Colonic mucosa (tissue), 4 donors: ENCODE results near the gene VSIG4. TPM values are rescaled to one million over a fixed set of nuclear protein-coding genes. Genes with fewer than 3 reads are reported as not detected.

Experiments
- DNase-seq: peaks from one replicate; pipeline ENCODE4 v3.0.0-alpha.2; 2020
- H3K27ac ChIP-seq: fragments of 200-600 bp; one replicate; pipeline ENCODE4 v1.8.0; 2021
- H3K27me3 ChIP-seq: fragments of 200-600 bp; one replicate; pipeline ENCODE4 v1.8.0; 2021
- H3K36me3 ChIP-seq: fragments of 200-600 bp; one replicate; pipeline ENCODE4 v1.8.0; 2021
- H3K4me1 ChIP-seq: fragments of 200-600 bp; one replicate; pipeline ENCODE4 v1.8.0; 2021; ENCODE audit warnings: mild to moderate bottlenecking
- H3K4me3 ChIP-seq: fragments of 200-600 bp; one replicate; pipeline ENCODE4 v1.8.0; 2021
- H3K9ac ChIP-seq, 2 donors: one replicate each; pipeline ENCODE4 v1.7.0; 2013; ENCODE audit warnings: control low read depth in 2 of 2, low read depth in 2 of 2, low read length in 2 of 2
- H3K9me3 ChIP-seq: fragments of 200-600 bp; one replicate; pipeline ENCODE4 v1.8.0; 2021
- intact Hi-C: fragments of 100-400 bp; cut with DNase I; formaldehyde crosslinking; loops from one replicate; pipeline ENCODE4 v1.14.1; 2022
- total RNA-seq, 2 donors: library from RNA; stranded (reverse); fragmentation: NEBNext Ultra II Directional in 1 of 2; extraction: Animal tissue kit (Norgen Biotek cat#: 25700) in 1 of 2; gene quantifications; one replicate each; pipeline ENCODE4 v1.2.1, GENCODE V29; 2021
- TF ChIP-seq, protein P1 (sequence below): fragments of 200-600 bp; IDR thresholded peaks from one replicate; pipeline ENCODE4 v1.8.0; 2022; ENCODE audit warnings: antibody characterized with exemption, mild to moderate bottlenecking
- donor health status: healthy.
- donor health status: DM: no; HTN: no; CAD: no.
- donor health status: DM: no; HTN: no; CAD: no.

VSIG4 gene
- total RNA-seq, 2 donors from 2014 or later = 5.7 to 14.1 TPM

DNA sequence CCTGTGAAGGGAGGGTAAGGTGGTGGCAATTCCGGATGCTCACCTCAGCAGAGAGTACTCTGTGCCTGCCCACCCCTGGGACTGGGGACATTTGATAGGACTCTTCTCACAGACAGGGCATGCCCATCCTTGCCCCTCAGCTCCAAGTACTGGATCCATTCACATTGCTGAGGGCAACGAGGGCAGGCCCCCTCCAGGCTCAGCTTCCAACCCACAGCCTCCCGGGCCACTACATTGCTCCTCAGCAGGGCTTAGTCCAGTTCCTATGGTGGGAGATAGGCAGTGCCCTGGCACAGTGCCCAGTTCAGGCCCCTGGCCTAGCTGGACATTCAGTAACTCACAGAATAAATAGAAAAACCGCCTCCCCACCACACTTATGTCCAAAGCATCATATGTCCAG, 15.1 kb upstream of the VSIG4 start:
- Histone ChIP-seq H3K4me3 (no peak overlapping the region), H3K27me3 (no peaks in the 10 kb centered on the region), H3K9me3 (no peaks in the 10 kb centered on the region), H3K9ac (no peak overlapping the region), H3K27ac (no peak overlapping the region), H3K36me3 (no peaks in the 10 kb centered on the region), H3K4me1 (no peaks in the 10 kb centered on the region)
- no peak for DNase-seq
- TF ChIP-seq, protein P1, sequence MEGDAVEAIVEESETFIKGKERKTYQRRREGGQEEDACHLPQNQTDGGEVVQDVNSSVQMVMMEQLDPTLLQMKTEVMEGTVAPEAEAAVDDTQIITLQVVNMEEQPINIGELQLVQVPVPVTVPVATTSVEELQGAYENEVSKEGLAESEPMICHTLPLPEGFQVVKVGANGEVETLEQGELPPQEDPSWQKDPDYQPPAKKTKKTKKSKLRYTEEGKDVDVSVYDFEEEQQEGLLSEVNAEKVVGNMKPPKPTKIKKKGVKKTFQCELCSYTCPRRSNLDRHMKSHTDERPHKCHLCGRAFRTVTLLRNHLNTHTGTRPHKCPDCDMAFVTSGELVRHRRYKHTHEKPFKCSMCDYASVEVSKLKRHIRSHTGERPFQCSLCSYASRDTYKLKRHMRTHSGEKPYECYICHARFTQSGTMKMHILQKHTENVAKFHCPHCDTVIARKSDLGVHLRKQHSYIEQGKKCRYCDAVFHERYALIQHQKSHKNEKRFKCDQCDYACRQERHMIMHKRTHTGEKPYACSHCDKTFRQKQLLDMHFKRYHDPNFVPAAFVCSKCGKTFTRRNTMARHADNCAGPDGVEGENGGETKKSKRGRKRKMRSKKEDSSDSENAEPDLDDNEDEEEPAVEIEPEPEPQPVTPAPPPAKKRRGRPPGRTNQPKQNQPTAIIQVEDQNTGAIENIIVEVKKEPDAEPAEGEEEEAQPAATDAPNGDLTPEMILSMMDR = no peak
- intact Hi-C loops = no loop called here

DNA sequence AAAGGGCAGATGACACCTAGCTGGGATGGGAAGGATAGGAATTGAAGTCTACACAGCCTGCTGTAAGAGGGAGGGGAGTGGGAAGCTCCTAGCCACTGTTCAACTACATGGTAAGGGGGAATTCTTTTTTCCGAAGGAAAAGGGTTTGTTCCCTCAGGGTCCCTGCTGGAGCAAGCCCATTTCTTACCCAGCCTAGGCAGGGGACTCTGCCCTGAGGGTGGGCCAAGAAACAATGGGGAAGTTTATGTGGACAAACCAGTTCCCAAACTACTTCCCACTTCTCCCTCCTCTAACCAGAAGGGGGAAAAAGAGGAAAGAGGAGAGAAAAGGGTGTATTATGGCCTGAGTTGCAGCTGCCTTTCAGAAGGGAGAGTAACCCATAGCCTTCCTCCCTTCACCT, 13.5 kb upstream of the VSIG4 start:
- Histone ChIP-seq H3K36me3 (no peaks in the 10 kb centered on the region), H3K9me3 (no peaks in the 10 kb centered on the region), H3K27me3 (no peaks in the 10 kb centered on the region), H3K27ac (no peak overlapping the region), H3K4me3 (no peak overlapping the region), H3K4me1 (no peaks in the 10 kb centered on the region), H3K9ac (no peak overlapping the region)
- TF ChIP-seq, protein P1 = no peak
- no peak for DNase-seq
- intact Hi-C loops = no loop called here

GRCh38 chrX:66051980-66052379, 12.1 kb upstream of the VSIG4 start:
- no peaks in the 10 kb centered on the region for H3K4me1 ChIP-seq
- no peaks in the 10 kb centered on the region for H3K9me3 ChIP-seq
- TF ChIP-seq, protein P1 = no peak
- H3K27ac ChIP-seq = no peak overlapping the region
- DNase-seq = no peak
- H3K27me3 ChIP-seq = no peaks in the 10 kb centered on the region
- no peak overlapping the region for H3K9ac ChIP-seq
- intact Hi-C loops = no loop called here
- no peak overlapping the region for H3K4me3 ChIP-seq
- no peaks in the 10 kb centered on the region for H3K36me3 ChIP-seq

DNA sequence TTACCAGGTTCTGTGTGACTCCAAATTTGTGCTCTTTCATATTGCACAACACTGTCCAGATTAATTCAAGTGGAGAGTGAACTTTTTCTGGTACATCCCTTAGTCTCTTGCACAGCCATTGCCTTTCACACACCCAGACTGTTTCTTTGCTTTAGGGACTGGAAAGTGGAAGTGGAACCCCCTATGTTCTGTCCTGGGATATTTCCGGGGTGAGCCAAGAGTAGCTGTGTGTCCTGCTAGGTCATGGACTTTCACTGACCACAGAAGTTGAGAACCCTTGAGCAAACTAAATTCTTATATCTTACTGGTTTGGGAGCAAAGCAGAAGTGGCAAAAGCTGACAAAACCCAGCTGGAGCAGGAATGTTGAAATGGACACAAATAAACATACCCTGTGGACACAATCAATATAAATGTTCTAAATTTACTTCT, 10.3 kb upstream of the VSIG4 start:
- Histone ChIP-seq H3K27me3 (no peaks in the 10 kb centered on the region), H3K27ac (no peak overlapping the region), H3K36me3 (no peaks in the 10 kb centered on the region), H3K9ac (no peak overlapping the region), H3K4me3 (no peak overlapping the region), H3K9me3 (no peaks in the 10 kb centered on the region), H3K4me1 (no peaks in the 10 kb centered on the region)
- intact Hi-C loops = no loop called here
- DNase-seq = no peak
- TF ChIP-seq, protein P1 = no peak

GRCh38 chrX:66049056-66049455, 9.2 kb upstream of the VSIG4 start:
- intact Hi-C loops = no loop called here
- DNase-seq = no peak
- TF ChIP-seq, protein P1 = no peak
- no peaks in the 10 kb centered on the region for H3K36me3 ChIP-seq
- no peaks in the 10 kb centered on the region for H3K27me3 ChIP-seq
- no peak overlapping the region for H3K9ac ChIP-seq
- no peak overlapping the region for H3K4me3 ChIP-seq
- no peaks in the 10 kb centered on the region for H3K9me3 ChIP-seq
- no peak overlapping the region for H3K27ac ChIP-seq
- H3K4me1 ChIP-seq = no peaks in the 10 kb centered on the region
